HepG2 (cell line): ENCODE data around the gene MARCHF6. TPM values are rescaled to one million over a fixed set of nuclear protein-coding genes. Genes with fewer than 3 reads are reported as not detected.

Experiments used
- ATAC-seq: fragments of 200-7000 bp; cut with Tn5 transposase; 3 replicates; pipeline ENCODE4 v1.9.1; 2020; ENCODE audit warnings: mild to moderate bottlenecking, moderate library complexity
- BruUV-seq: library from RNA; stranded (reverse); fragments of 400-500 nt; replicated peaks from 2 replicates; lab custom pipeline; 2021; lab: Mats Ljungman, UMichigan
- CTCF ChIA-PET: fragments of 300-600 bp; formaldehyde crosslinking; extraction: SDS; loops from one replicate; lab custom pipeline; 2021; ENCODE audit warnings: low total read pairs, inconsistent platforms, low intra/inter-chr PET ratio; lab: Yijun Ruan, JAX
- POLR2A ChIA-PET: fragments of 350-600 bp; sonication (Branson Sonifier 250); formaldehyde crosslinking; loops from one replicate; lab custom pipeline; 2020; ENCODE audit warnings: antibody characterized with exemption, inconsistent platforms; lab: Yijun Ruan, JAX
- DNase-seq: peaks from one replicate; pipeline ENCODE4 v3.0.0-alpha.2; 2015; ENCODE audit warnings: low spot score
- FAIRE-seq: peaks from 3 replicates; lab custom pipeline; 2011; peaks lifted over from hg19 to GRCh38; lab: Jason Lieb, UNC
- H2AFZ ChIP-seq: one replicate; pipeline ENCODE4 v1.6.1; 2011; ENCODE audit warnings: low read length, inconsistent platforms
- H3K27ac ChIP-seq: fragments of 300-600 bp; 3 replicates; pipeline ENCODE4 v1.8.0; 2011; ENCODE audit warnings: mixed run types, mild to moderate bottlenecking, mixed read lengths, low read length, inconsistent platforms; ENCODE audit not compliant: insufficient read depth; ENCODE audit errors: extremely low read length
- H3K27me3 ChIP-seq, 2 experiments: fragments of 200-600 bp in 1 of 2; 2 replicates in 1 of 2; 3 replicates in 1 of 2; pipeline versions ENCODE4 v1.6.0 to v1.8.0; 2011; ENCODE audit warnings: low read length in 2 of 2, mild to moderate bottlenecking in 2 of 2, moderate library complexity in 2 of 2, inconsistent platforms in 1 of 2; ENCODE audit not compliant: insufficient read depth in 2 of 2, control insufficient read depth in 1 of 2
- H3K36me3 ChIP-seq, 2 experiments: fragments of 200-600 bp in 1 of 2; replicated peaks in 1 of 2; 2 replicates in 1 of 2; 3 replicates in 1 of 2; pipeline versions ENCODE4 v1.5.1 to v1.8.0; 2011; ENCODE audit warnings: low read length in 2 of 2, inconsistent platforms in 1 of 2; ENCODE audit not compliant: insufficient read depth in 2 of 2, control insufficient read depth in 1 of 2
- H3K4me1 ChIP-seq: 2 replicates; pipeline ENCODE4 v1.5.1; 2012; ENCODE audit warnings: low read length, inconsistent platforms; ENCODE audit not compliant: insufficient read depth
- H3K4me2 ChIP-seq: 2 replicates; pipeline ENCODE4 v1.6.0; 2011; ENCODE audit warnings: low read depth, low read length, inconsistent platforms
- H3K4me3 ChIP-seq, 3 experiments: fragments of 200-600 bp in 1 of 3; sonication (generic), shearing (Covaris generic) in 1 of 3; replicated peaks in 1 of 3; 2 replicates each; pipeline ENCODE4 v1.5.1; 2011 to 2016; ENCODE audit warnings: low read length in 3 of 3, inconsistent platforms in 2 of 3, low read depth in 2 of 3, mild to moderate bottlenecking in 2 of 3, control low read depth in 1 of 3, mixed read lengths in 1 of 3; ENCODE audit not compliant: insufficient read depth in 1 of 3
- H3K79me2 ChIP-seq: one replicate; pipeline ENCODE4 v1.6.1; 2011; ENCODE audit warnings: low read length, inconsistent platforms; ENCODE audit not compliant: insufficient read depth
- H3K9ac ChIP-seq: 2 replicates; pipeline ENCODE4 v1.6.0; 2011; ENCODE audit warnings: mild to moderate bottlenecking, low read depth, low read length, inconsistent platforms; ENCODE audit not compliant: insufficient read depth
- H3K9me3 ChIP-seq: 2 replicates; pipeline ENCODE4 v1.5.1; 2012; ENCODE audit warnings: mild to moderate bottlenecking, low read length
- H4K20me1 ChIP-seq: 2 replicates; pipeline ENCODE4 v1.6.0; 2011; ENCODE audit warnings: inconsistent platforms, mild to moderate bottlenecking, low read length, moderate library complexity; ENCODE audit not compliant: insufficient read depth
- ATF1 ChIP-seq: IDR thresholded peaks from 2 replicates; pipeline ENCODE4 v1.6.1; 2016; ENCODE audit warnings: mild to moderate bottlenecking, control low read depth
- ERF ChIP-seq: IDR thresholded peaks from 2 replicates; pipeline ENCODE4 v1.6.1; 2018; ENCODE audit warnings: missing biosample characterization, missing genetic modification reagents
- HIVEP1 ChIP-seq: sonication (generic); formaldehyde crosslinking; IDR thresholded peaks from 2 replicates; pipeline ENCODE4 v1.4.0; 2020; ENCODE audit warnings: mild to moderate bottlenecking, missing genetic modification reagents
- KLF16 ChIP-seq, 2 experiments: sonication (generic) in 1 of 2; formaldehyde crosslinking in 1 of 2; IDR thresholded peaks; 2 replicates each; pipeline versions ENCODE4 v1.6.1 to v1.8.0; 2016 to 2023; ENCODE audit warnings: missing genetic modification reagents in 2 of 2, missing compliant biosample characterization in 1 of 2
- MTF2 ChIP-seq: sonication (generic); formaldehyde crosslinking; IDR thresholded peaks from 2 replicates; pipeline ENCODE4 v1.5.0; 2020; ENCODE audit warnings: missing genetic modification reagents, borderline replicate concordance
- PCBP1 ChIP-seq: fragments of 200-400 bp; formaldehyde crosslinking; IDR thresholded peaks from 2 replicates; pipeline ENCODE4 v1.6.1; 2017; ENCODE audit warnings: mild to moderate bottlenecking, low read depth, low read length, borderline replicate concordance
- RCOR2 ChIP-seq: IDR thresholded peaks from 2 replicates; pipeline ENCODE4 v1.6.1; 2016; ENCODE audit warnings: missing biosample characterization, missing genetic modification reagents
- TFE3 ChIP-seq: IDR thresholded peaks from 2 replicates; pipeline ENCODE4 v1.6.1; 2016
- ZBTB38 ChIP-seq: sonication (generic); formaldehyde crosslinking; IDR thresholded peaks from 2 replicates; pipeline ENCODE4 v1.5.1; 2020; ENCODE audit warnings: mild to moderate bottlenecking, missing genetic modification reagents
- ZNF557 ChIP-seq: sonication (generic); formaldehyde crosslinking; IDR thresholded peaks from 2 replicates; pipeline ENCODE4 v1.4.0; 2020; ENCODE audit warnings: missing genetic modification reagents
- ZNF674 ChIP-seq: sonication (generic); formaldehyde crosslinking; IDR thresholded peaks from 2 replicates; pipeline ENCODE4 v1.5.0; 2020; ENCODE audit warnings: low read depth, mild to moderate bottlenecking, missing genetic modification reagents
- ZNF761 ChIP-seq: sonication (generic); formaldehyde crosslinking; conservative IDR thresholded peaks from 2 replicates; pipeline ENCODE4 v1.4.0; 2020; ENCODE audit warnings: mild to moderate bottlenecking, missing genetic modification reagents
- WGBS: methylation state at CpG from one replicate; pipeline ENCODE4 v1.1.6; 2017; ENCODE audit warnings: low lambda C conversion rate; 5-methylcytosine and 5-hydroxymethylcytosine counted together
- in situ Hi-C: cut with HindIII; loops from 2 replicates; pipeline ENCODE4 v1.10.0; 2017; ENCODE audit warnings: low pct_unique_long_range_greater_than_20kb; ENCODE audit not compliant: extremely low pct_ligation_motif_present
- intact Hi-C: fragments of 100-400 bp; cut with micrococcal nuclease; formaldehyde crosslinking; loops from one replicate; pipeline ENCODE4 v1.10.0; 2022; ENCODE audit not compliant: unreplicated experiment
- polyA plus RNA-seq, 8 experiments: library from polyadenylated mRNA; depleted of rRNA in 3 of 8; stranded (reverse) in 7 of 8; unstranded in 1 of 8; fragments of >200 nt; fragmentation: Illumina TruSeq in 4 of 8; extraction: Trizol in 4 of 8; gene quantifications; 2 replicates each; pipeline versions ENCODE4 v1.2.1 to v1.2.3, GENCODE V29; 2011 to 2016; ENCODE audit warnings: low read depth in 4 of 8, missing spikeins in 1 of 8, mixed read lengths in 1 of 8; ENCODE audit not compliant: insufficient read depth in 1 of 8
- total RNA-seq, 5 experiments: library from RNA; depleted of rRNA; stranded (reverse); fragments of >200 nt; fragmentation: Illumina TruSeq; extraction: Trizol; gene quantifications; 2 replicates each; pipeline ENCODE4 v1.2.3, GENCODE V29; 2016; ENCODE audit warnings: low read depth in 1 of 5

Gene MARCHF6
- total and polyA plus RNA-seq, 2 of the 13 experiments (the other 11 are each of a cell fraction or from before 2014, with no cell fraction given): 48.6 to 107 TPM

- intact Hi-C loops: no loop called here
- 48% methylated on average over 6 of the region's 6 CpGs for WGBS
- Histone ChIP-seq H3K79me2 (no peaks in the 10 kb centered on the region), H3K4me2 (no peak overlapping the region), H4K20me1 (no peaks in the 10 kb centered on the region), H3K27ac (no peak overlapping the region), H3K27me3 (peaks cover 0 to 4% of the 10 kb centered on the region in 2 experiments; a peak in 1 of 5 replicates), H2AFZ (no peak overlapping the region), H3K36me3 (no peaks in the 10 kb centered on the region), H3K4me1 (peaks cover 30% of the 10 kb centered on the region), H3K9ac (no peak overlapping the region), H3K4me3 (no peak overlapping the region), H3K9me3 (no peaks in the 10 kb centered on the region)
- ChIA-PET CTCF (no interaction called here), POLR2A (interaction anchor here (1.8 kb wide), 1 partner anchor 29 kb away, joined by 14 read pairs; the partner anchor contains the start of gene MARCHF6)
- TF ChIP-seq RCOR2 (CRISPR knock-in tag) (no peak), ZNF761 (CRISPR knock-in tag) (no peak), HIVEP1 (CRISPR knock-in tag) (no peak), ZBTB38 (CRISPR knock-in tag) (no peak), ATF1 (CRISPR knock-in tag) (no peak), ZNF674 (CRISPR knock-in tag) (no peak), MTF2 (CRISPR knock-in tag) (no peak), ERF (CRISPR knock-in tag) (no peak), KLF16 (CRISPR knock-in tag; IDR thresholded peaks at IDR 0.05) (no peak), TFE3 (CRISPR knock-in tag) (no peak), PCBP1 (no peak), ZNF557 (CRISPR knock-in tag) (no peak)
- FAIRE-seq (no peak), DNase-seq (no peak), ATAC-seq (no peak)
- no TSS peak for BruUV-seq
- in situ Hi-C loops: no loop called here
These were observed 28.8 kb upstream of the MARCHF6 start for GRCh38 chr5:10324518-10325370.
